Neuronal stem cell (in vitro differentiated cells): Measurements from ENCODE around the gene HDAC3.
A peak's percentile ranks its signal among the peaks of the same experiment; 100 is the strongest.

Experiments
- DNase-seq: peaks from one replicate; pipeline ENCODE4 v3.0.0-alpha.2; 2013; ENCODE audit warnings: low spot score
- H2AFZ ChIP-seq: one replicate; pipeline ENCODE4 v1.6.1; 2013; ENCODE audit warnings: mild to moderate bottlenecking, low read length, inconsistent platforms
- H2AK5ac ChIP-seq: 2 replicates; pipeline ENCODE4 v1.6.1; 2013; ENCODE audit warnings: low read depth, mild to moderate bottlenecking, inconsistent platforms, low read length, moderate library complexity, mixed read lengths
- H2BK120ac ChIP-seq: 2 replicates; pipeline ENCODE4 v1.6.1; 2013; ENCODE audit warnings: low read depth, mild to moderate bottlenecking, inconsistent platforms, low read length, moderate library complexity, mixed read lengths
- H2BK12ac ChIP-seq: one replicate; pipeline ENCODE4 v1.6.1; 2013; ENCODE audit warnings: low read length, inconsistent platforms
- H2BK15ac ChIP-seq: 2 replicates; pipeline ENCODE4 v1.6.1; 2013; ENCODE audit warnings: mild to moderate bottlenecking, low read length, inconsistent platforms, mixed read lengths
- H2BK5ac ChIP-seq: one replicate; pipeline ENCODE4 v1.6.1; 2013; ENCODE audit warnings: inconsistent platforms, mild to moderate bottlenecking, low read length, moderate library complexity
- H3K14ac ChIP-seq: one replicate; pipeline ENCODE4 v1.6.1; 2013; ENCODE audit warnings: low read length, inconsistent platforms
- H3K18ac ChIP-seq: 2 replicates; pipeline ENCODE4 v1.6.1; 2013; ENCODE audit warnings: low read length, inconsistent platforms
- H3K23ac ChIP-seq: 2 replicates; pipeline ENCODE4 v1.6.1; 2013; ENCODE audit warnings: low read depth, mild to moderate bottlenecking, mixed read lengths, low read length, inconsistent platforms; ENCODE audit not compliant: poor library complexity
- H3K27ac ChIP-seq: replicated peaks from 3 replicates; pipeline ENCODE4 v1.5.1; 2013; ENCODE audit warnings: low read length, inconsistent platforms
- H3K27me3 ChIP-seq, 3 experiments: 2 replicates each; pipeline ENCODE4 v1.6.1; 2013; ENCODE audit warnings: low read length in 3 of 3, mild to moderate bottlenecking in 2 of 3, inconsistent platforms in 1 of 3, low read depth in 1 of 3, mixed read lengths in 1 of 3, moderate library complexity in 1 of 3; ENCODE audit not compliant: control insufficient read depth in 3 of 3, insufficient read depth in 3 of 3
- H3K36me3 ChIP-seq, 2 donors: replicated peaks in 1 of 2; 2 replicates each; pipeline ENCODE4 v1.6.1; 2013; ENCODE audit warnings: low read length in 2 of 2; ENCODE audit not compliant: control insufficient read depth in 2 of 2, insufficient read depth in 2 of 2
- H3K4ac ChIP-seq: 2 replicates; pipeline ENCODE4 v1.6.1; 2013; ENCODE audit warnings: inconsistent platforms, mild to moderate bottlenecking, low read length, moderate library complexity
- H3K4me1 ChIP-seq, 2 donors: 1 replicate in 1 of 2; 2 replicates in 1 of 2; pipeline ENCODE4 v1.6.1; 2013; ENCODE audit warnings: low read length in 2 of 2, low read depth in 1 of 2; ENCODE audit not compliant: control insufficient read depth in 2 of 2, insufficient read depth in 1 of 2
- H3K4me2 ChIP-seq: one replicate; pipeline ENCODE4 v1.6.1; 2013; ENCODE audit warnings: mild to moderate bottlenecking, low read length, inconsistent platforms; ENCODE audit not compliant: insufficient read depth, poor library complexity, severe bottlenecking
- H3K4me3 ChIP-seq, 2 donors: 2 replicates each; pipeline ENCODE4 v1.5.1; 2013; ENCODE audit warnings: low read length in 2 of 2, mild to moderate bottlenecking in 2 of 2, inconsistent platforms in 1 of 2, moderate library complexity in 1 of 2
- H3K79me1 ChIP-seq: one replicate; pipeline ENCODE4 v1.6.1; 2013; ENCODE audit warnings: low read depth, mild to moderate bottlenecking, inconsistent platforms, low read length, moderate library complexity
- H3K9ac ChIP-seq: one replicate; pipeline ENCODE4 v1.6.1; 2013; ENCODE audit warnings: mild to moderate bottlenecking, low read depth, low read length, inconsistent platforms; ENCODE audit not compliant: poor library complexity
- H3K9me3 ChIP-seq, 2 donors: replicated peaks in 1 of 2; 2 replicates each; pipeline versions ENCODE3 to v1.6.1; 2013; ENCODE audit warnings: low read length in 2 of 2, mild to moderate bottlenecking in 2 of 2, inconsistent platforms in 1 of 2, low read depth in 1 of 2, mixed read lengths in 1 of 2, moderate library complexity in 1 of 2; ENCODE audit not compliant: control insufficient read depth in 2 of 2, insufficient read depth in 1 of 2
- H4K8ac ChIP-seq: one replicate; pipeline ENCODE4 v1.6.1; 2013; ENCODE audit warnings: low read depth, mild to moderate bottlenecking, inconsistent platforms, low read length, moderate library complexity
- H4K91ac ChIP-seq: one replicate; pipeline ENCODE4 v1.6.1; 2013; ENCODE audit warnings: low read length, low read depth, mild to moderate bottlenecking, inconsistent platforms; ENCODE audit not compliant: poor library complexity
- WGBS, 2 donors: extraction: QIAGEN DNeasy Blood & Tissue Kit; methylation state at CpG; one replicate each; pipeline ENCODE4 v1.1.7; 2013; ENCODE audit warnings: missing lambda C conversion rate in 2 of 2, mixed read lengths in 1 of 2; ENCODE audit not compliant: insufficient read length in 2 of 2, insufficient replicate concordance in 1 of 2; ENCODE audit errors: extremely low coverage in 2 of 2; 5-methylcytosine and 5-hydroxymethylcytosine counted together

HDAC3 gene

DNA sequence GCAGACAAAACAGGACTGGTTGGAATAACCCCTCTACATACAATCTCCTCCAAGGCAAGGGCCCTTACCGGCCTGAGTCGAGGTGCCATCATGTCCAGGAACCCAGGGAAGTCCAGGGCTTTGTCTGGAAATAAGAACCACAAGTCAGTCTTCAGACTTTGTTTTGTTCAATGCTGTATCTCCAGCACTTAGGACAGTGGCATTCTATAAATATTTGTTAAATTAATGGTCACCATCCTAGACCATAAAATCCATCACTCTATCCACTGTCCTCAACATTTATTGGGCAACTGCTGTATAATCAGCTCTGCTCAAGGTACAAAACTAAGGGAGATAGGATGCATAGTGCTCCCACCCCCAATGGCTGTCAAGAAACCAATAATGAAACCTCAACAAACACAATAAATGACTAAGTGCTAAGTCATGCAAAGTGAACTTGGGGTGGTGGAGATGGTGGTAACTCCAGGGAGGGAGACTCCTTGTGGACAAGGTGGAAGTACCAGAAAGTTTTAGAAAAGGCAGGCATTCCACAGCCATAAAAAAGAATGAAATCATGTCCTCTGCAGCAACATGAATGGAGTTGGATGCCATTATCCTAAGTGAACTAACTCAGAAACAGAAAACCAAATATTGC lies 5.1 kb upstream of the HDAC3 start:
- Histone ChIP-seq H3K9ac (no peak overlapping the region), H2AFZ (no peak overlapping the region), H3K4ac (no peak overlapping the region), H3K79me1 (no peaks in the 10 kb centered on the region), H2BK120ac (no peak overlapping the region), H3K23ac (no peak overlapping the region), H3K9me3 (no peaks in the 10 kb centered on the region), H2BK15ac (no peak overlapping the region), H2BK5ac (no peak overlapping the region), H3K14ac (no peak overlapping the region), H3K27ac (no peak overlapping the region), H2BK12ac (no peak overlapping the region), H3K36me3 (peaks cover 0 to 30% of the 10 kb centered on the region in 2 donors), H3K4me1 (peaks cover 0 to 5% of the 10 kb centered on the region in 2 donors), H2AK5ac (no peak overlapping the region), H3K4me2 (no peak overlapping the region), H3K4me3 (no peak overlapping the region), H4K8ac (no peak overlapping the region), H4K91ac (no peak overlapping the region), H3K27me3 (peaks cover 0 to 9% (median 4%) of the 10 kb centered on the region in 3 experiments), H3K18ac (no peak overlapping the region)
- no CpG with 5 or more reads among the region's 2 CpGs for WGBS, 2 donors
- DNase-seq: no peak

DNA sequence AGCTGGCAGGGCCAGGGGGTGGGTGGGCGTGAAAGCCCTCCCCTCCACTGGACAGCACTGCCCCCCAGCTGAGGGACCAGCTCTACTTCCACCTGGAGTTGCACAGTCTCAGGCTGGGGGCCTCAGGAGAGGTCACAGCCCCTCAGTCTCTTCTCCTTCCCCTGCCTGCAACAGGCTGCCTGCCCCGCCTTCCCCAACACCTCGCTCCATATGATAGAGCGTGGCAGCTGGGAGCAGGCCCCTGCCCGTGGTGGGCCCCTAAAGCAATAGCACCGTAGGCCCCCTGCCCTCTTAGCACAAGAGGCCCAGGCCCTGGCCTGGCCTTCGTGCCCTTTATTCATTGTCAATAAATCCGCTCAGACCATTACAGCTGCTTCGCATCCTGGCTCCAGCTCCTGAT lies 4.0 kb upstream of the HDAC3 start:
- no peak for DNase-seq
- no peaks in the 10 kb centered on the region for H3K9me3 ChIP-seq
- H3K27ac ChIP-seq: no peak overlapping the region
- peaks cover 0 to 30% of the 10 kb centered on the region in 2 donors for H3K36me3 ChIP-seq
- H2BK15ac ChIP-seq: no peak overlapping the region
- peaks cover 5 to 10% of the 10 kb centered on the region in 2 donors for H3K4me1 ChIP-seq
- H2BK120ac ChIP-seq: no peak overlapping the region
- H3K4ac ChIP-seq: no peak overlapping the region
- H2AK5ac ChIP-seq: no peak overlapping the region
- H4K8ac ChIP-seq: no peak overlapping the region
- H2BK5ac ChIP-seq: no peak overlapping the region
- no peak overlapping the region for H2BK12ac ChIP-seq
- H3K79me1 ChIP-seq: peaks cover 6% of the 10 kb centered on the region
- peak overlapping the region; percentile 74 for H3K9ac ChIP-seq
- H3K27me3 ChIP-seq: peaks cover 0 to 11% (median 4%) of the 10 kb centered on the region in 3 experiments
- no CpG with 5 or more reads among the region's 9 CpGs for WGBS, 2 donors
- H4K91ac ChIP-seq: no peak overlapping the region
- H3K4me2 ChIP-seq: no peak overlapping the region
- no peak overlapping the region for H3K14ac ChIP-seq
- H3K4me3 ChIP-seq: no peak overlapping the region
- H2AFZ ChIP-seq: no peak overlapping the region
- H3K18ac ChIP-seq: no peak overlapping the region
- H3K23ac ChIP-seq: peak overlapping the region; percentile 37

DNA sequence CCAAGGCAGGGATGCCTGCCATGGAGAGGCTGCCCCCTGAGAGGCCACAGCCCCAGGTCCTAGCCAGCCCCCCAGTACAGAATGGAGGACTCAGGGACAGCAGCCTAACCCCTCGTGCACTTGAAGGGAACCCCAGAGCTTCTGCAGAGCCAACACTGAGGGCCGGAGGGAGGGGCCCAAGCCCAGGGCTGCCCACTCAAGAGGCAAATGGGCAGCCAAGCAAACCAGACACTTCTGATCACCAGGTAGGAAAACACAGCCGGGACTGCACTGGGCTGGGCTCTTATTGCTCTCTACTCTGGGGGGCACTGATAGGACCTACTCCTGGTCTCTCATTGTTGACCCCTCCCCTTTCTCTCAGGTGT lies 3.4 kb upstream of the HDAC3 start:
- H2BK12ac ChIP-seq: no peak overlapping the region
- H3K4ac ChIP-seq: no peak overlapping the region
- H2BK5ac ChIP-seq: no peak overlapping the region
- peaks cover 0 to 11% (median 4%) of the 10 kb centered on the region in 3 experiments for H3K27me3 ChIP-seq
- H3K9ac ChIP-seq: no peak overlapping the region
- H3K9me3 ChIP-seq: no peaks in the 10 kb centered on the region
- H3K4me1 ChIP-seq: peaks cover 10 to 11% of the 10 kb centered on the region in 2 donors
- H2BK15ac ChIP-seq: no peak overlapping the region
- WGBS, 2 donors: no CpG with 5 or more reads among the region's 3 CpGs
- H3K23ac ChIP-seq: no peak overlapping the region
- H2AK5ac ChIP-seq: no peak overlapping the region
- no peak overlapping the region for H3K4me2 ChIP-seq
- H2BK120ac ChIP-seq: no peak overlapping the region
- peaks cover 6% of the 10 kb centered on the region for H3K79me1 ChIP-seq
- no peak overlapping the region for H3K14ac ChIP-seq
- peaks cover 0 to 30% of the 10 kb centered on the region in 2 donors for H3K36me3 ChIP-seq
- no peak overlapping the region for H3K27ac ChIP-seq
- no peak overlapping the region for H4K8ac ChIP-seq
- H3K18ac ChIP-seq: no peak overlapping the region
- H3K4me3 ChIP-seq: no peak overlapping the region
- H4K91ac ChIP-seq: no peak overlapping the region
- no peak for DNase-seq
- H2AFZ ChIP-seq: no peak overlapping the region

DNA sequence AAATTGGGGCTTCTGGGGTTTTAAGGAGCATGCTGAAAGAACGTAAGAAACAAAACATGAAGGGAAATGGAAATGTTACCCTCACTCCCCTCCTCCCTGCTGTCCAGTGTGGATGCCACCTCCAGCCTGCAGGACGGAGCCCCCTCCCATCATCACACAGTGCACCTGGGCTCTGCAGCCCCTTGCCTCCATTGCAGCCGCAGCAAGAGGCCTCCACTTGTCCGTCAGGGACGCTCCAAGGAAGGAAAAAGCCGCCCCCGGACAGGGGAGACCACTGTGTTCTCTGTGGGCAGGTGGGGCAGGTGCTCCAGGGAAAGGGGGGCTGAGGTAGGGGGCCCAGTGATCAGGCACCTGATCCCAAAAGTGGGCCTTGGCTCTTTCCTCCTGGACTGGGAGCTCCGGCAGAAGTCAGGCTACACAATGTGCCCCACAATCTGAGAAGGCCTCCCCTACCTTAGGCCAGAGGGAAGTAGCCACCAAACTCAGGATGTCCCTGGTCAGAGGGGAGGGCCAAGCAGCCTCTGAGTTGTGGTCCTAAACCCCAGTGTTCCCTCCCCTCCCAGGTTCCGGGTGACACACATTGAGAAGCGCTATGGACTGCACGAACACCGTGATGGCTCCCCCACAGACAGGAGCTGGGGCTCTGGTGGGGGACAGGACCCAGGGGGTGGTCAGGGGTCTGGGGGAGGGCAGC lies 2.9 kb upstream of the HDAC3 start:
- peaks cover 12 to 16% of the 10 kb centered on the region in 2 donors for H3K4me1 ChIP-seq
- H3K4ac ChIP-seq: no peak overlapping the region
- H2BK120ac ChIP-seq: no peak overlapping the region

More for the DNA sequence above, 2.9 kb upstream of the HDAC3 start:
- no peak overlapping the region for H4K8ac ChIP-seq
- peaks cover 0 to 11% (median 4%) of the 10 kb centered on the region in 3 experiments for H3K27me3 ChIP-seq
- no peak overlapping the region for H2BK15ac ChIP-seq
- H2BK12ac ChIP-seq: no peak overlapping the region
- H4K91ac ChIP-seq: no peak overlapping the region
- peaks cover 0 to 2% of the 10 kb centered on the region in 2 donors for H3K9me3 ChIP-seq
- H3K9ac ChIP-seq: no peak overlapping the region
- peaks cover 6% of the 10 kb centered on the region for H3K79me1 ChIP-seq
- peaks cover 3 to 33% of the 10 kb centered on the region in 2 donors for H3K36me3 ChIP-seq
- no peak overlapping the region for H3K27ac ChIP-seq
- H3K4me3 ChIP-seq: no peak overlapping the region
- no CpG with 5 or more reads among the region's 12 CpGs for WGBS, 2 donors
- H3K23ac ChIP-seq: no peak overlapping the region
- H3K4me2 ChIP-seq: no peak overlapping the region
- no peak overlapping the region for H2BK5ac ChIP-seq
- DNase-seq: no peak
- no peak overlapping the region for H3K14ac ChIP-seq
- no peak overlapping the region for H2AFZ ChIP-seq
- no peak overlapping the region for H2AK5ac ChIP-seq
- no peak overlapping the region for H3K18ac ChIP-seq
